T-helper 1 cell (primary cell): ENCODE measurements around the gene RTN4RL1.
A peak's percentile ranks its signal among the peaks of the same experiment; 100 is the strongest.
"Not testable (repeated sequence)": the region's sequence is repeated elsewhere in the genome, so short reads cannot be mapped to it uniquely, and the experiment has no call there.

Experiments used
- DNase-seq, 5 donors: peaks; one replicate each; pipeline ENCODE4 v3.0.0-alpha.2; 2012 to 2020

RTN4RL1 gene

DNA sequence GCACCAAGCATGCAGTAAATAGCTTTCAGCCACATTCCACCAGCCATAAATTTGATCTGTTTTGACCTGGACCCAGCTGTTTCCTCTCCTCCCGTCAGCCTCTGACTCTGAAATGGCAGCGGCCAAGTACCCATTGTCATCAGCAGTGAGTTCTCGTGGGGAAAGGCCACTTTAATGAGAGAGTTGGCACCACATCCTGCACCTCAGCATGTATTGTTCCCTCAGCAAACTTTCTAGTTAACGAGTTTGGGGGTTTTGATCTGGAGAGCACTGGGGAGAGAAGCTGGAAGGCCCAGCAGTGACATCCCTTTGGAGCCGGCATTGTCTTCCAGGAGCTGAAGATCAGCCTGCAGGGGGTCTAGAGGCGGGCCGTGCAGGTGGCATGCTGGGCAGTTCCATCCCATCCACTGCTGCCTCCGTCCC lies 110.5 kb downstream of the RTN4RL1 start:
- DNase-seq = no peak

DNA sequence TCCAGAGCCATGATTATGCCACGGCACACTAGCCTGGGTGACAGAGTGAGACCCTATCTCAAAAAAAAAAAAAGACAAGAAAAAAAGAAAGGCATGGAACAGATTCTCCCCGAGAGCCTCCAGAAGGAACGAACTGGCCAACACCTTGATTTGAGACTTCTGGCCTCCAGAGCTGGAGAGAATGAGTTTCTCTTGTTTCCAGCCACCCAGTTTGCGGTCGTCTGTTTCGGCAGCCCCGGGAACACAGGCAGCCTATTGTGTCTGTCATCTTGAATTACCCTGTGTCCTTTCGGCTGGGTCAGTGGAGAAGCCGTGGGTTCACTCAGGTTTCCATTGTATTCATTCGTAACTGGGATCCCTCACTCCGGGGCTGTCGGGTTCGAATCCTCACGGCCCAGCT lies 111.4 kb downstream of the RTN4RL1 start:
- no peak for DNase-seq

DNA sequence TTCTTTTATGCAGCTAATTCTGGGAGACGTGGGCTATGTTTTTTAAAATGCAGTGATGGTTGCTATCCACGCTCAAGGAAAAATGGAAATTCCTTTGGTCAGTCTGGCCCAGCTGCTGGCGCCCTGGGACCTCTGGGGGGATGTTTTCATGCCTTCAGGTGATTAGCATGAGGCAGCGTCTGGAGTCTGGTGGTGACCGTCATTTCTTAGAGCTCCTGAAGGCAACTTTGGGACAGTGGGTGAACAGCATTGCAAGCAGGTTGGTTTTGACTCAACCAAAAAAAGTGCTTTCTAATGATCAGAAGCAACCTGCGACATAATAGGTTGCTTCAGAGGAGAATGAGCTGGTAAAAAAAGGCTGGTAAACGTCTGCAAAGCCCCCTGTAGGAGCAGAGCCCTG lies 113.0 kb downstream of the RTN4RL1 start:
- no peak for DNase-seq

DNA sequence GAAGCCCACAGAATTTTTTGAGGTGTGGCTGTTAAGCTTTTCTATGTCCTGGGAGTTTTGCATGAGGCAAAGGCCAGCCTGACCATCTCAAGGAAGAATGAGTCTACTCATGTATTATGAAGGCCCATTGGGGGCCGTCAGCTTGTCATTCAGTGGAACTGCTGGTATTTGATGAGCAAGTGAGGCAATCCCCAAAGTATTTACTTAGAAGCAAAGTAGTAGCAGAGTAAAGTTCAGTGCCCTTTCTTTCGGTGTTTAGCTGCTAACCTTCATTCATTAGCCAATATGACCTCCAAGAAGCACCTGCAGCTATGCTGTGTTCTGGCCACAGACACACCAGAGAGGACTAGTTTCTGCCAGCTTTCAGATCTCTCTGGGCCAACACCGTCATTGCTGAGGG lies 115.1 kb downstream of the RTN4RL1 start:
- DNase-seq = no peak

DNA sequence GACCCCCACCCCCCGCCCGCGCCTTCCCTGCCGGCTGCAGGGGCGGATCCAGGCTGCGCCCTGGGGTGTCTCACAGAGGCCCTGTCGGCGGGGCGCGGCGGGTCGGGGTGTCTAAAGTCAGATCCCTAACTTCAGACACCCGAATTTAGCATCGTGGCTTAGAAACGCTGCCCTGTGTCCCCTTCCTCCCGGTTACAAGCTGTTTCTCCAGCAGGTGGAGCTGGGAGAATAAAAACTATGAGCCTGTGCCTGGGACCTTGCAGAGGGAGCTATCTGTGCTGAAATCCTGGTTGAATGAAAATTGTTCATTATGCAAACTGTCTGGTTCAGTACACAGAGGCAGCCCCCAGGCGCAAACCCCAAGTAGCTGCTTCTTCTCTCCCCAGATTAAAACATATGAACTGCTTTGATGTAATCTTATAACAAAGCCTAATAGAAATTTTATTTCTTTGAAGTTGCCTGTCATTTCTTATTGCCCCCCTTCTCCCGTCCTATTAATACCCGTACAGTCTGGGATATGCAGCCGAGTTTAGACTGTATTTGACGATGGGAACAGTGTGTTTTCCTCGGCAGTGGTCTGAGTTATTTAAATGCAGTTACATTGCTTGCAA lies 116.3 kb downstream of the RTN4RL1 start:
- peak in 1 of 5 donors; percentile 30 for DNase-seq

DNA sequence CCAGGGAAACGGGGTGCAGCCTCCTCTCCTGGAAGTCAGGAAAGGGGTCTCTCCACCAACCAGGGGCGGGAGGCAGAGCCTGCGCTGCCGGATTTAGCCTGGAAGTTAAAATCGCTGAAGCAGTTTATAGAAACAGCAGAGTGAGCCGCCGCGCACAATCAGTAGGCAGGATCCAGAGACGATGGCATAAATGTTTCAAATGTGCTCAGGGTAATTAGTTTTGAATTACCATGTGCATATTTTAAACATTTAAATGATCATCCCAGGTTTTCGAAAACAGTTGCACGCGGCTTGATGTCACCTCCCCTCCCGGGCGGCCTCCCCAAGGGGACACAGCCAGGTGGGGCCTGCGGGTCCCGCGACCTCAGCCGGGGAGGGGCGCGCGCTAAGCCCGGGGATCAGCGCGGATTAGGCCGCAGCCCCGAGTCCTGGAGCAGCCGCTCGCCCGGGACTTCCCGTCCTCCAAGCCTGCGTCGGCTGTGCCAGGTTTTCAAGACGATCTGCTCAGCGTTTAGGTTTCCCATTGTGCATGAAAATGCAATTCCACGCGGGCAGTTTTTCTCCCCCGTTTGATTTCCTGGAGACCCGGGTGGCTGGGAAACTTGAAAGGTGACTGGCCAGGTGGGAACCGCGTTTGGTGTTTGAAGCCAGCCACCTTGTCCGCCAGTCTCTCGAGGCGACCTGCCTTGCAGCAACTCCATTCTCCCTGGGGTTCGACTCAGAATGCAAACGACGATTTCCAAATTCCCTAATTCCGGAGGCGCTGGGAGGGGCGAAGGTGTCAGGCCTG lies 117.0 kb downstream of the RTN4RL1 start:
- DNase-seq = no peak

DNA sequence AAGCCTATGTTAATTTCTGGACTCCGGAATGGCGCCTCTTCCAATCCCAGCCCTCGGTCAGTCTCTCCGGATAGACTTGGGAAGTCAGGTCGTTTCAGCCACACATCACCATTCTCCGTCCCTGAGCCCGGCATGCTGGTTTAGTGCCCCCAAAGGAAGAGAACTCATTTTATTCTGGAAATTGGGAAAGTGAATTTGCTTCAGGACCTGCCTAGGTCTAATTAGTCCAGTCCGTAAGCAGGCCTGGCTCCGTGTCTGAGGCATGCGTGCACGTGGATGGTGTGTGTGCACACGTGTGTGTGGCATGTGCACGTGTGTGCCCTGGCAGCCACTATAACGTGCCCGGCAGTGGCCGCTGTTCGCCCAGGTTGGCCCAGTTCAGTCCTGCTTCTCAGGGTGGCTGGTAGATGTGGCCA lies 117.9 kb downstream of the RTN4RL1 start:
- DNase-seq = no peak

DNA sequence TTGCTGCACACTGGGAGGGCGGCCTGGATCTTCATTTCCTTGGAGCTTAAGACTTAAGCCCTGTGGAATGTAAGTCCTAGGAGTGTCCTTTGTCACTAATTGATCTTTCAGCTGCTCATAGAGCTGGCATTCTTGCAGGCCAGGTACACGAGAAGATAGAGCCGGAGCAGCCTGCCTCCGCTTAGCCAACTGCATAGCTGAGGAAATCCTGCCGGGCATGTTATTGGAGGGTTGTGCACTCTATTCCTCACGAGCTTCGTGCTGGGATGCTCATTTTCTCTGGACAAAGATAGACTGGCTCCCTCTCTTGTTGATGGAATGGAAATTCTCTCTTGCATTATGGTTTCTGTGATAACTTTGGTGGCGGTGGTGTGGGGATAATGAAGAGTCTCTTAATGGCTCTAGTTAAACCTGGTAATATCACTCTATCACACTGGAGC lies 118.5 kb downstream of the RTN4RL1 start:
- no peak for DNase-seq

DNA sequence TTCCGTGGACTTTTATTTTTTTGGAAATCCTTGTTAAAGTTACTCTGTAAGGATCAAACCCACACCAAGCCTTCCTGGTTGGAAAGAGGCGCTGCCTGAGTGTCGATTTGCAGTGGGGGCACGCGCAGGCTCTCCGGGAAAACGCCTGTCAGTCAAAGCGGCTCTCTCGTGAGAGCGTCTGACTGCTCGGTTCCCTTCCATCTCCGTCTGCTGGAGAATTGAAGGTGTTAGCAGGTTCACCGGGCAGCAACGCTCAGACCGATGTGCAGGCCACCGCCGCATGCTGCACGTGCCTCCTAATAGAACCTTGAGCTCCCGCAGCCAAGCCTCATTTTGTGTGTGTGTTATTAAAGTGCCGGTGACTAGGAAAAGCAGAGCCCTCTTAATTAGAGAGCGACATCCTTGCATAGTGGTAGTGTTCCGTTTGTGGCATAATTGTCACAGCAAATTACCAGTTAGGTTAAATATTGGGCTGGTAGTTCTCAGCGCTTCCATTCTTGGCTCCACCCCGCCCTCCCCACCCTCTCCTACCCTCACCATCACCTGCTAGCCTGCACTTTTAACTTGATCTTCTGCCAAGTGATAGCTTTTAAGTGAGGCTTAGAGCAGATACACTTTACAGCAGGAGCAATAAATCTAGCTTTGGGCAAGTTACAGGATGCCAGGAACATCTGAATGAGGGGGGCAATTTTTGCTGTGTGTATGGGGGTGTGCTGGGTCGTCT lies 119.8 kb downstream of the RTN4RL1 start:
- no peak for DNase-seq

DNA sequence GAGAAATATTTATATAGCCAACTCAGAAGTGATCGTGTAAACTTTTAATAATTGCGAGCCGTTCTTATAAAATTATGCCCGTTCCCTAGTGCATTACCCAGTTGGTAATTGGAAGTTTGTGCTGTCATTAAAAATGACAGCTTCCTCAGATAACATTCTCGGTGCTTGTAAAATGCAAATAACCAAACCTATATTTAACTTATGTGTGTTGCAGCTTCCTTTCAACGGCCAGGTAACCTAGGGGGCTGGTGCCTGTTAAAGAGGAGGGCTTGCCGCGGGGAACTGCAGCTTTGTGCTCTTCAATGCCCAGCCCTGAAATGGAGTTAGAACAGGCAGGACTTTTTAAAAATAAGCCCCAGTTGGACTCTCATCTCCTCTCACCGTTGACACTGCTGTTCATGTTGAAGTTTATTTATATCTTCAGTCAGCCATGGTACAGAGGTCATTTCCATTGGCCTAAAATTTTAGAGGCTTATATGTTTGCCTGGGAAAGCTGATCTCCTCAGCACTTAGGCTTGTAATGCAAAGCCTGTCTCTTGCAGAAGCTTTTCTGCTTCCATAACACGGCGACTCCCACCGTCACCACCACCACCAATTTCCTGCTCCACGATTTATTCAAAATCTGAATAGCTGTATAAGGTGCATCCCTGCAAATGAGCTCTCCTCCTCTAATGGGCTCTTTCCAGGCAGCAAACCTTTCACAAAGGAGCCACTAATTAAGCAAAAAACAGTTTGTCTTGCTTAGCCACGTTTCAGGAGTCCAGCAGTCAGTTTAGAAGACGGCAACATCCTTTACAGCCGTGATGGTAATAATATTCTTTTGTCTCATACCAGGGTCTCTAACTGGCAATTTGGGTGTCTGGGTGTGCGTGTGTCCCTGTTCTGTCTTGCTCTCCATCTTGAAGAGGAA lies 120.6 kb downstream of the RTN4RL1 start:
- no peak for DNase-seq

DNA sequence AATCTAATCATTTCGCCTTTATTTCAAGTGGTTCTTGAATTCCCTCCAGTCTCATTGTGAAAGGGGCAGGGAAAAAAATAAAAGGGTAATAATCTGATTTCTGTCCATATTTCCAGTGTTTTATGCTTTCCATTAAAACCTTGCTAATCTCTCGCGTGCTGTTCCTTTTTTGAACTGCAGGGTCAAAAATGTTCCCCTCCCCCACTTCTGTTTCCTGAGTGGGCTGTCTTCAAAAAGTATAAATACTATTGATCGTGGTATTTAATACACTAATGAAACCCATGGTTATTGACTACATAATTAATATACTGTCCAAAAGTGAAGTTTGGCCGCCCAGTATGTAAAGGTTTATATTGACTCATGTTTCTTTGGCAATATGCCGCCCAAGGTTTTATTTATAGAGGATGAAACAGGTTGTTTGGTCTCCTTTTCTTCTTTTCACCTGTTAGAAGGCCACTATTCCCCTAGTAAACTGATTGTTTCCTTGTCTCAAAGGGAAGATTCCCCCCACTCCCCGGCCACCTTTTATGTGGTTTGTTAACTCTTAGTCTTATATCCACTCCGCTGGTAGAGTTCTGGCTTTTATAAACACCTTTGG lies 125.6 kb downstream of the RTN4RL1 start:
- DNase-seq = no peak

DNA sequence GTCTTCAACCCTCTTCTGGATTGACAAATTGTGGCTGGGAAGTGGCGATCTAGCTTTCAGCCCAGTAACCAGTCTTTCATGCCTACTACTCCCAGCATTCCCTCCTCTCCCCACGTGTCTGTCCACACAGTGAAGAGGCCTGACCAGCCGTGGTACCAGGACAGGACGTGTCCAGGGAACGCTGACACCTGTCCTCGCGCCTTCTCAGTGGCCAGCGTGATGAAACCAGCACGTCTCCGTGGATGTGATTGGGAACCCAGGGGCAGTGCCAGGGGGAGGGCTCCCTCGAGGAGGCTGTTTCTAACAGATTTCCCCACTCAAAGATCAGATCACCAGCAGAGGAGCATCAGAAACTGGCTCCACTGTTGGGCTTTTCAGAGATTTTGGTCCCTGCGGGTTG lies 126.3 kb downstream of the RTN4RL1 start:
- no peak for DNase-seq

DNA sequence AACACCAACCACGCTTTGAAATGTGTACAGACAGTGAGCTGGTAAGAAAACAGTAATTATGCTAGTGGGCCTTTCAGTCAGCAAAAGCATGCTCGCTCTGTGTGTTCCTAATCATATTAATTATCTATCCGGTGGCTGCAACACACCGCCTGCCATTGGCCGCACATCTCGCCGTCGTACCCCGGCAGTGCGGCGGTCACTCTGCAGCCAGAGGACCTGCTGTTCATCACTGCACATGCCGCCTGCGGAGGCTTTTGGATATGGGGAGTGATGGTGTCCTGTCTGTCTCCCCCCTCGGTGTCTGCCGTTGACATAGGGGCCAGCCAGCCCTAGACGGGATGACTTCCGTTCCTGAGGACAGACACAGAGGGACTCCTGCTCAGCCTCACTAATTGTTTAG lies 126.8 kb downstream of the RTN4RL1 start:
- no peak for DNase-seq

DNA sequence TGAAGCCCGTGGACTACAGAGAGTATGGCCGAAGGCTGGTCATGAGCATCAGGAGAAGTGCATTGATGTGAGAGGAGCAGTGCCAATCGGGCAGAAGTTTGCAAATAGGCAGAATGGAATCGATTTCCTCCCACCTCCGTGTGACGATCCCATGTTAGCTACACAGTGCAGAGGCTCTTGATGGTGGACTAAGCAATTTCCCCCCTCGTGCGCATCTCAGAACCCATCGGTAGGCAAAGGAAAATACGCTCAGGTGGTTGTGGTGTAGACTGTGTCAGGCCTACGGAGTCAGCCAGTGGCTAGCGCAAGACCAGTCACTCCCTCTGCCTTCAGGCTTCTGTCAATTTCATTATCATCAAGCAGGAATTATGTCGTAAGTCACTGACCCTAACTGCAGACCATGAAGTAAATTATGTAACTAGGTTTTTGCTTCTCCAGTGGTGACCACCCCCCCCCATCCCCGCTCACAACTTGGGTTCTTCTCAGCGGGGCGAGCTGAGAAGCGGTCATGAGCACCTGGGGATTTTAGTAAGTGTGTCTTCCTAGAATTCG lies 128.0 kb downstream of the RTN4RL1 start:
- DNase-seq = no peak

DNA sequence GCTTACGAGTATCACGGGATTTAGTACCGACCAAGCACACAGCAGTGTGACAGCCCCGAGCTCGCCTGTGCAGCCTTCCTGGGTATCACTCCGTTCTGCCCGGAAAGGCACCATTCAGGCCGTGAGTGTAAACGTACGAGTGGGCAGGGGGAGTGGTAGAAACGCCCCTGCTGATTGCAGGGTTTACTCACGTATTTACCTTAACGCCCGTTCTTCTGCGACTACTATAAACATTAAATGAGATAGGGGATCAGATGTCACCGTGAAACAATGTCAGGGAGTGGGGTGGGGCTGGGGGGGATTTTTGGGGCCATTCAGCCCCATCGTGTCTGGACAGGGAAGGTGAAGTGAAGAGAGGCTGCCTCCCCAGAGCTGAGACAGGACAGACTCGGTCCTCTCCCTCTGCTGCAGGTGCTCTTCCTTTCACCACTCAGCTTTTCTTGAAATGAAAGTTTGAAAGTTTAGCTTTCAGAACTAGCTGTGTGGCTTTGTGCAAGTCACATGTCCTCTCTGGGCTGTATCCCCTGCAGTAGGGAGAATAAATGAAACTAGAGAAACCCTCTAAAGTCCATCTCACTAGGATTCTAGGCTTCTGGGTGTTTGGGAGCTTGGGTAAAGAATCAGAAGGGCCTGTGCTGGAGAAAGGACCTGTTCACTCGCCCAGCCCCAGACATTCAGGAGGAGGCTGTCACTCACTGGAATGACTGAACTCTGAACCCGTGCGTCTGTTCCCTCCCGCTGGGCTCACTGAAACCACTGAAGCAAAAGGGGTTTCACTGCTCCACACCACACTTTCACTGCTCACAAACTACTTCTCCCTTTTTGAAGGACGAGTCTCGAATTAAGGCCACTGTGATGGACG lies 128.7 kb downstream of the RTN4RL1 start:
- no peak for DNase-seq

DNA sequence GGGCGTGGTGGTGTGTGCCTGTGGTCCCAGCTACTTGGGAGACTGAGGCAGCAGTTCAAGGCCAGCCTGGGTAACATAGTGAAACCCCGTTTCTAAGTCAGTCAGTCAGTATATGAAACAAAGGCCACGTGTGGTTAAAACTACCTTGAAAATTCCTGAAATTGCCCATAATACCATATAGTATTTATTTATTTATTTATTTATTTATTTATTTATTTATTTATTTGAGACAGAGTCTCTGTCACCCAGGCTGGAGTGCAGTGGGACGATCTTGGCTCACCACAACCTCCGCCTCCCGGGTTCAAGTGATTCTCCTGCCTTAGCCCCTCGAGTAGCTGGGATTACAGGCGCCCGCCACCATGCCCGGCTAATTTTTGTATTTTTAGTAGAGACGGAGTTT lies 129.7 kb downstream of the RTN4RL1 start:
- not testable (repeated sequence) for DNase-seq

DNA sequence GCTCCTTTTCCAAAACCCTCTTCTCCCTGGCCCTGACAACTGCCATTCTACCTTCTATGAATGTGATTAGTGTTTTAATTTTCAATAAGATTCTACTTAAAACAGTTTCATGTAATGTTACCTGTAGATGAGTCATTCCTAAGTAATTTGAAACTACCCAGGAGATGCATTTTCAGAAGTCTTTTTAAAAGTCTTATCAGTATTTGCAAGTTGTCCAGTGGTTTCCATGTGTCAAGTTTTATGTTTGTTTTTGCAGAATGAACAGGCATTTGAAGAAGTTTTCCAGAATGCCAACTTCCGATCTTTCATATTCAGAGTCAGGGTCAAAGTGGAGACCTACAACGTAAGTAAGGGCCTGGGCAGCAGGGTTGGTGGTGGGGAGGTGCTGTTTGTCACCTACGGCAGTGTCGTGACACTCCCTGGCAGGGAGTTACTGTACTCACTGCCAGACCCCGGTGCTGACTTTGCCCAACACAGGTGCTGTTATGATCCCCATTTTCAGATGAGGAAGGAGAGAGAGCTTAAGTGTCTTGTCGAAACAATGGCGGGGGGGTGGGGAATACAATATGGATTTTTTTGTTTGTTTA lies 130.3 kb downstream of the RTN4RL1 start:
- DNase-seq = no peak

DNA sequence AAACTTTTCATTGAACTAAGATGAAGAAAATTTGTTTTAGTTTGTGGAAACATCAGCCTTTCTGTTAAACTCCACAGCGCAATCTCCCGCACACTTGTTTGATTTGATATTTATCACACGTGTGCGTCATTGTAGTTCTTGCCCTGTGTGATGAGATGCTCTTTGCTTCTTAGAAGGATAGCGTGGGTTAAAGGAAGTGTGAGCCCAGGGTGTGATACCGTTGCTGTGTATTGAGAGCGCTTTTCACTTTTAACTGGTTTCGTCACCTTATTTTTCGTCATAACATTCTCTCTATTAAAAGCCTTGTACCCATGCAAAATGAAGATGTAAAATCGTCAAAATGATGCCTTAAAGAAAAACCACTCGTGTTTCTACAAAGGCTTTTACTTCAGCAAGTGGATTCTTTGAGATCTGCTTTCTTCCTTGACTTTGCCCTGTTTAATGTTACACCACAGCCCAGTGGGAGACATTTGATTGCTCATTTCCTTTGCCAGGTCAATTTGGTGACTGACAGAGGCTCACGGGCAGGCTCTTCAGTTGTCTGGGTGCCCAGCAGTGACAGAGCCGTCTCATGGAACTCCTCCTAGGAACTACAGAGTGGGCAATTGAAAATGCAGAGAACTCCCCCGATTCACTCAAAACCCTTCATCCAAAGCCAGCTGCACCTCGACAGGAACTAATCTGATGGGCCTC lies 134.2 kb downstream of the RTN4RL1 start:
- peak in 1 of 5 donors; percentile 45 for DNase-seq

DNA sequence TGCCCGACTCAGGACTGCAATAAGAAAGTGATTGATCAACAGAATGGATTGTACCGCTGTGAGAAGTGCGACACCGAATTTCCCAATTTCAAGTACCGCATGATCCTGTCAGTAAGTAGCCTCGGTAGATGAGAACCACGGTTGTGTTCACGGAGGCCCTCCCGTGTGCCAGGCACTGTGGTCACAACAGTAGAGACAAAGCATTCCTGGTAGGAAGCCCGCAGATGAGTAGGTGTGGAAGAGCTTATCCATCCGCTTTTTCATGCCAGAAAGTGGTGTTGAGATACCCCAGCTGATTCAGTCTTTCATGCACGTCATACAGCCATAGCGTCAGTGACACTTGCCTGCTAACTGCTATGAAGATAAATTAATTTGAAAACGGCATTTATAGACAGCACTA lies 136.4 kb downstream of the RTN4RL1 start:
- DNase-seq = no peak
